ENCODE data around the gene PGAM5.
A peak's percentile ranks its signal among the peaks of the same experiment; 100 is the strongest.

PGAM5 gene

DNA sequence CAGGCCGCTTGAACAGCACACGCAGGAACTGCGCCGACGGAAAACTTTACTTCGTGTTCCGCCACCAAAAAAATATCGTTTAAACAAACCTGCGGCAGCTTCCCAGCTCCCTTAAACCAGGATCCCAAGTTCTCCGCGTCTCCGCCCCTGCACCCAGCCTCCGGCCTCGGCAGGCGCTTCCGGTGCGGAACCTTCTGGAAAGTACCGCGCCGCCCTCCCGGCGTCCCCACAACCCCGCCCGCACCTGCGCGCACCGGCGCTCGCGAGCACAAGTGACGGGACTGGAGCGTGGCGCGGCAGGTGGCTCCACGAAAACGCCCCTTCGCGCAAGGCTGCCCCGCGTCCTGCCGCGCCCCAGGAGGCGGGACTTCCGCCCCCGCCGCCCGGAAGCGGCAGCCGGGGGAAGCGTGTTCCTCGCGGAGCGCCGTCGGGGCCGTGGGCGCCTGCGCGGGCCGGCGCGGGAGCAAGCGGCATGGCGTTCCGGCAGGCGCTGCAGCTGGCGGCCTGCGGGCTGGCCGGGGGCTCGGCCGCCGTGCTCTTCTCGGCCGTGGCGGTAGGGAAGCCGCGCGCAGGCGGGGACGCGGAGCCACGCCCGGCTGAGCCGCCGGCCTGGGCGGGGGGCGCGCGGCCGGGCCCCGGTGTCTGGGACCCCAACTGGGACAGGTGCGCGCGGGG is at the start of gene PGAM5:
Gene PGAM5, plus strand, starts transcription at position 438 of the 675 bp plus-strand sequence. Its CDS starts 35 bp downstream, at position 473.
- peak; percentile 82 to 89 for DNase-seq (ENCODE audit: low read depth in 1 of 2, low spot score in 1 of 2)

DNA sequence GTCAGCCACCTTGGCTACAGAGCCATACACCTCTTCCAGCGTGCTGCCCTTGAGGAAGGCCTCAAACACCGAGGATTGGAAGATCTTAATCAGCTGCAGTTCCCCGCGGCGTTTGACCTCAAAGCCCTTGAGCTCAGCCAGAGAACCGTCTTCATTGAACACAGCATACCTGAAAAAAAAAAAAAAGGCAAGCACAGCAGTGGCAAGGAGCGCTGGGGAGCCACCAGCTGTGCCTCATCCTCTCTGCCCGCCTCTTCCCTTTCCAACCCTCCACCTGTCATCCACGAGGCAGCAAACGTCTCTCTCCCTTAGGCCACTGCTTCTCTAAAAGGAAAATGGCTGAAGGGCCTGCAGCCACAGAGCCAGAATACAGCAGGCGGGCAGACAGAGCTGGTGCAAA is 49.6 kb upstream of the PGAM5 start:
- DNase-seq (ENCODE audit: low read depth in 1 of 2, low spot score in 1 of 2): no peak

DNA sequence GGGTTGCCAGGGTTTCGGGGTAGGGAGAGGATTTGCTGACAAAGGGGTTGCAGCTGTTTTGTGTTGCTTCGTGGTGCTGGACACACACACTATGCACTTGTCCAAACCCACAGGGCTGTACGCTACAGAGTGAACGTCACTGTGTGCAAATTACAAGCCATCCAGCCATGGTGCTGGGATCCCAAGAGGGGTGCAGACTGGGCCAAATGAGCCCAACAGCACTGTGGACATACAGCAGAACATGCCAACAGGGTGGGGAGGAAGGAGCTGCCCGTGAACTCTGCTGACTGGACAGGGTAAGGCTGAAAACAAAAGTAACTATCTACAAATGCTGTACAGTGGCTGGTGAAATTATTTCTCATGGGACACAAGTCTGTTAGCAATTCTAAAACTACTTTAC is 48.7 kb upstream of the PGAM5 start:
- no peak for DNase-seq (ENCODE audit: low read depth in 1 of 2, low spot score in 1 of 2)

DNA sequence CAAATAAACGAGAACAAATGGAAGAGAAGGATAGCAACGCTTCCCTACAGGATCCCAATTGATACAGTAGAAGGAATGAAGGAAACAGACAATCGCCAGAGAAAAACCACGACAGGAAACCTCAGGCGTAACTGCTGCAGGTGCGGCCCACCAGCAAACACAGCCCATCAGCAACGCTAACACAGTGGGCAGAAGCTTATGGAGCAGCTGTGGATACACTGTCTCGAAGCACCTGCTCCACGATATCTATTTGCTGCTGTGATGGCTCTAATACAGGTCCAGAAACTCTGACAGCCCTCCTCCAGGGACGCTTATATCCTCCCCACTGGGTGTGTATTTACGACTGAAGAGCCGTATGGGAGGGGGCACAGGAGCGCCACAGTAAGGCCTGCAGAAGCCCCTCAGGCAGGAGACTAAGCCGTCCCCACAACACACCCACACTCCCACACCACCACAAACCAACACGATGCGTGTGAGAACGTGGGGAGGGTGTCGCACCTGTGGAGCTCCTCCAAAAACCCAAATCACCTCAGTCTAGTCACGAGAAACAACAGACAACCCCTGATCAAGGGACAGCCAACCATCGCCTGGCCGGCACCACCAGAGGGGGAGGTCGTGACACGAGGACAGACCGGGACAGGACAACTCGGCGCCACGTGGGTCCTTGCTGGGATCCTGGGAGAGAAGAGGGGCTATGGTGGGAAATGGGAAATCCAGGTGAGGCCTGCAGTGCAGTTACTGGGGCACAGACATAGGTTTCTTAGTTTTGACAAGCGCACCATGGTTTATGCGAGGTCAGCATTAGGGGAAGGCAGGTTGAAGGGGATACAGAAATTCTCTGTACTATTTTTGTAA is 47.5 kb upstream of the PGAM5 start:
- no peak for DNase-seq (ENCODE audit: low read depth in 1 of 2, low spot score in 1 of 2)

DNA sequence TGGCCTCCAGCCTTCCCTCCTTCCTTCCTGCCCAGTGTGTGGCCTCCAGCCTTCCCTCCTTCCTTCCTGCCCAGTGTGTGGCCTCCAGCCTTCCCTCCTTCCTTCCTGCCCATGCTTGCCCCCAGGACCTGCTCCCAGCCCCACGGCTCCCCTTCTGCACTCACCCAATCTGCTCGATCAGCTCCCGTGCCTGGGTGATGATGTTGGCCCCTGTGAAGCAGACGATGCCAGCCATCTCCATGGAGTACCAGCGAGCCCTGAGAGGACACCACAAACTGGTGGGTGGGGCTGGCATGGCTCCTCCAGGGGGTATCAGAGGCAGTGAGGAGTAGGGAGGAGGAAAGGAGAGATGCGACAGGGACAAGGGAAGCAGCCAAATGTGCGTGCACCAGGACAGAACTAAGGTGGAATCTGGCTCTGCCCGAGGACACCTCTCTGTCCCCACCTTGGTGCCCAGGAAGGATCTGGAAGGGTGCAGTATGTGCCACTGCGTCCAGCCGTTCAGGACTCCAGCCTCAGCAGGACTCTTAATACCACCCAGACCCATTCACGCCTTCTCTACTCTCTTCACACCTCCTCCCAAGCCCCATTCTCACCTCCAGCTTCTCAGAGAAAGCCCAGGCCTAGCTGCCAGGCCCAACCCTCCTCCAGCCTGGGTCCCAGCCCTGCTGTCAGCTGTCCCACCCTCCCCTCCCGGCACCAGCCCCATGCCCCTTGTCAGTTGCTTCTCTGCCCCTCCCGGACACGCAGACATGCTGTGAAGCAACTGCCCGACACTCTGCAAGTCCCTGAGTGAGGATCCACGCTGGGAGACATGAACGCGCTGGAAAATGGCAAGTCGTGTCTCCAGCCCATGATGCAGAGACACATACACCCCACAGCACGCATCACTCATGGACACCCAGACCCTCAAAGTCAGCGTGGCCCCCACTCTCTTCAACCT is 46.2 kb upstream of the PGAM5 start:
- no peak for DNase-seq (ENCODE audit: low read depth in 1 of 2, low spot score in 1 of 2)

DNA sequence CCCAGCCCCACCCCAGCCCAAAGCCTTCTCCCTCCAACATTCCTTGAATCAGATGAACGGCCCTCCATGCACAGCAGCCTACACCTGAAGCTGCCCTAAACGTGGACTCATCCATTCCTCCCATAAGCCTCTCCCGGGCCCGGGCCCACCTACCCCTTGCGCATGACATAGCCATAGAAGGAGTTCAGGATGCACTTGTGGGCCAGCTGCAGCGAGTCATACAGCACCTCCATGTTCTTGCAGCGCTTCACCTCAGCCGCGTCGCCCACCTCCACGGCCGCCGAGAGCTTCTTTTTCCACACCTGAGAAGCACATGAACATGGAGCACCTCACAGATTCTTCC is 45.5 kb upstream of the PGAM5 start:
- no peak for DNase-seq (ENCODE audit: low read depth in 1 of 2, low spot score in 1 of 2)

DNA sequence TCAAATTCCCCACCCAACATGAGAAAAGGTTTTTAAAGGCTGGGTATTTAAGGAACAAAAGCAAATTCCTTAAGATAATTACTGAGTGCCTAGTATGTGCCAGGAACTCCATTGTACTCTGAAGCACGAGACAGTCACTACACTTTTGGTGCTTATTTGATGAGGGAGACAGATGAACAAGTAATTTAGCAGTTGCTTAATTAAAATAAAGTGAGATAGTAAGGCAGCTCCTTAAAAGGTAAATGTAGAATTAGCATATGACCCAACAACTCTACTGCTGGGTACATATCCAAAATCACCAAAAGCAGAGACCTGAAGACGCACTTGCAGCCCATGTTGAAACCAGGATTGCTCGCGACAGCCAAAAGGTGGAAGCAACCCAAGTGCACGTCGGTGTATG is 44.8 kb upstream of the PGAM5 start:
- no peak for DNase-seq (ENCODE audit: low read depth in 1 of 2, low spot score in 1 of 2)

DNA sequence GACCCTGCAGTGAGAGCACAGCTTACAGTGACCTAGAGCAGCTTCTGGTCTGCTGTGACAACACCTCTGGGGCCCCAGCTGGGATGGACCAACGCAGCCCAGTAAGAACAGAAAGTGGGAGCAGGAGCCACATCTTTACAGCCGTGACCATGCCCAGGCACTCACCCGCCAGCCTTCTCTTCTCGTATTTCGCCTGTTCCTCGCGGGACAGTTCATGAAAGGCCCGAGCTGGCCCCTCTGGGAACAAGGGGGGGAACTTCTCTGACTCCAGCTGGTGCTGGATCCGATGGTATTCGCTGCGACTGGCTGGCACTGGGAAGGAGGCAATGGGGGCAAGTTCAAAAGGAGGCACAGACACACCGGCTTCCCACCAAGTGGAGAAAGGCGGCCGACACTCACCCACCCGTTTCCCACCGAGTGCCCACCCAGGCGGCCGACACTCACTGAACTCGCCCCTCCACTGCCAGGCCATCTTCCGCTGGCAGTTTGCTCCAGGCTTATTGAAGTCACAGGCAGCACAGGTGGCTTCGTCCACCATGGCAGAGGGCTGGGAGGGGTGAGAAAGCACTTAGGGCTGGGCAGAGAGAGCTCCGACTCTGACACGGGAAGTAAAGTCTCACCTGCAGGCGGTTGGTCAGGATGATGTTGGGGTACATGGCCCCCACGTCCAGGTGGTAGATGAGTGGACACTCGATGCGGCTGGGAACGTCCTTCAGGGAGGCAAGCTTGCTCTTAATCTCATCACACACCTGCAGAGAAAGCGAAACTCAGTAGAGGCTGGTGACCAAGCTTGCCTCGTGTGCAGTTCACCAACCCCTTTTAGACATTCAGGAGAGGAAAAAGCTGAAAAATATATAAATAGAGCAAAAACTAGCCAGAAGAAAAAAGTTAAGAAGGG is 42.2 kb upstream of the PGAM5 start:
- no peak for DNase-seq (ENCODE audit: low read depth in 1 of 2, low spot score in 1 of 2)

DNA sequence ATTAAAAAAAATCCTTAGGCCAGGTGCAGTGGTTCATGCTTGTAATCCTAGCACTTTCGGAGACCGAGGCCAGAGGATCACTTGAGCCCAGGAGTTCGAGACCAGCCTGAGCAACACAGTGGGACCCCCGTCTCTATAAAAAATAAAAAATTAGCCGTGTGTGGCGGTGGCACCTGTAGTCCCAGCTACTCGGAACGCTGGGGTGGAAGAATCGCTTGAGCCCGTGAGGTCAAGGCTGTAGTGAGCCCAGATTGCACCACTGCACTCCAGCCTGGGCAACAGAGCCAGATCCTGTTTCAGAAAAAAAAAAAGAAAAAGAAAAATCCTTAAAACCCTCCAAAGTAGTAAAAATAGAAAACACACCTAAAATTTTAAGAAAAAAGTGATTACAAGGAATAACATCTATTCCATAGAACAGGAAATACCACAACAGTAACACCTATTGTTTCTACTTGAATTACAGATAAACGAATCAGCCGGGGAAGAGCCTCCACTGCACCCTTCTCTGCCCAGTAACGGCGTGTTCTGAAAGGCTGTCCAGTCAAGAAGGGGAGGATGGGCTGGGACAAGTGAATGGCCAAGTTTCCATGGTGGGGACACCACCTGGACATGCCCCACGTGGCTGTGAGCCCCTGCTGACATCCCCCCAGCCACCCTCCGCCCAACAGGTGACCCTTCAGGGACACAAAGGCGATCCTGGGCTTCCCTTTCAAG is 41.3 kb upstream of the PGAM5 start:
- DNase-seq (ENCODE audit: low read depth in 1 of 2, low spot score in 1 of 2): no peak

DNA sequence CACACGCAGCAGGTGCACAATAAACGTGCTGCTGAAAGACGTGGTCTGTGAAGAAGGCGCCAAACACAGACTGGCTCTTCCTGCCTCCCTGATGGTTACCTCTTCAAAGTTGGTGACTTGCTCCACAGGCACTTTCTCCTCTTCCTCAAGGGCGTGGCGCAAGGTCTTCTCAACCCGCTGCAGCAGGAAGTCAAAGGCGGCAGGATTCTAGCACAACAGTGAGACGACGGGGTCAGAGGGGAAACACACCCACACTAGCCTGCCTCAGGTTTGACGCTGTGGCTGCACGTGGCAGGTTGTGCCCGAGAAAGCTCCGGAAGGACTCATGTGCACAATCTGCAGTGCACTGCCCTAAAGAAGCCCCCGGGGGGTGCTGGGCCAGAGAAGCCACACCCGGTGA is 38.5 kb upstream of the PGAM5 start:
- DNase-seq (ENCODE audit: low read depth in 1 of 2, low spot score in 1 of 2): no peak

DNA sequence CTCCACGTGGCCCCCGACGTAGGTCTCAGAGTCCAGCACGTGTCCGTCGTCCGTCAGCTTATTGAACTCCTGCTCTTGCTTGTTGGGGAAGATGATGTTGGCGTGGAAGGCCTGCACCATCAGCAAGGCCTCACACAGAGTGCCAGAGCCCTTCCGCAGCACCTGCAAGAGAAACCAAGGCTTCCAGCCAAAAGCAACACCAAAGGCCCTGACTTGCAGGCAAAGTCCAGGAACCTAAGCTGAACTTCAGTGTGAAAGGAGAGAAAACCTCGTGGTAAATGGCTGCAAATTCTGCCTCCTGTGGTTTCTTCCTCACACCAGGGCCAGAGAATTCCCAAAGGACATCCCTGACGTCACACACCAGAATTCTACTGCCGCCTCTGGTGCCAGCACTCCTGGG is 38.0 kb upstream of the PGAM5 start:
- no peak for DNase-seq (ENCODE audit: low read depth in 1 of 2, low spot score in 1 of 2)

DNA sequence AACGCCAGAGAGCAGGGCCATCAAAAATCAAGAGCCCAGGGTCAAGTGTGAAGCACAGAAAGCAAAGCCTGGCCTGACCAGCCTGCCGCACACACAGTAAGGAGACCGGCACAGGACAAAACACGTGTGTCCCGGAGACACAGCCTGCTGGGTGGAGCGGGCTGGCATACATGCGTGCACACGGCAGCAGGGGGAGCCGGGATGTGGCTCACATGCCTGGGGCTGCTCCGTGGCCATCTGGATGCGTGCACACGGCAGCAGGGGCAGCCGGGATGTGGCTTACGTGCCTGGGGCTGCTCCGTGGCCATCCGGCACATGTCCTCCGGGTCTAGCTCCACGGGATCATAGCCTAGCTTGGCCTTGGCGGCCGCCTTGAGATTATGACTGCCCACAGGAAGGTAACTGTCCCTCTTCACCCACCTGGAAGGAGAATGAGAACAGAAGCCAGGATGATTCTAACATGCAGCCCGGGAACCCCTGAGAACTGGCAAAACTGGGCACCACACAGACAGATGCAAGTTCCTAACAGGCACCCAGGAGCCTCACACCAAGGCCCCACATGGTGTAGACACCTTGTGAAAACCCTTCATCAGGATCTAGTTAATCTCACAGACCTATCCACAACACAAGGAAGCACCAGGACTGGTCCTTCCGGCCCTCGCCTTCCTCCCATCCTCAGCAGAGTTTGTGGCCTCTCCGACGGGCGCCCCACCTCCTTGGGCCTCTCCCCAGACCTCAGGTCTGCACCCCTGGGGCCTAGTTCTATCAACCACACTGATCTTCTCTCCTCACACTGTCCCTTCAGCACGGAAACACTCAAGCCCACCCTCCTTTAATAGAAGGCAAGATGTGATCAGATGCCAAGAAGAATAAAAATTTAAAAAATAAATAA is 37.1 kb upstream of the PGAM5 start:
- DNase-seq (ENCODE audit: low read depth in 1 of 2, low spot score in 1 of 2): no peak

DNA sequence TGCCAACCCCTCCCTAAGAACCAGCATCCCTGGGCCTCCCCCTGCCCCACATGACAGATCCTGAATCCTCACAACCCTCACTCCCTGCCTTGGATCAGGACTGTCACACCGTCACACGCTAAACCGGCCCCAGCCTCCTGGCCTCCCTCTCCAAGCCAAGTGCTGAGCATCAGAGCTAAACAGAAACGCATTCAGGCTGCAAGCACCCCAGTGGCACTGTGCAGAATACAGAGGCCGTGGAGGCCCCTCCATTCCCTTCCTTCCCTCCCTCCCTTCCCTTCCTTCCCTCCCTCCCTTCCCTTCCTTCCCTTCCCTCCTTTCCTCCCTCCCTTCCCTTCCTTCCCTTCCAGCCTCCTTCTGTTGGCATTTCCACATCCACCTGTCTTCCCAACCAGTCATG is 36.1 kb upstream of the PGAM5 start:
- no peak for DNase-seq (ENCODE audit: low read depth in 1 of 2, low spot score in 1 of 2)

DNA sequence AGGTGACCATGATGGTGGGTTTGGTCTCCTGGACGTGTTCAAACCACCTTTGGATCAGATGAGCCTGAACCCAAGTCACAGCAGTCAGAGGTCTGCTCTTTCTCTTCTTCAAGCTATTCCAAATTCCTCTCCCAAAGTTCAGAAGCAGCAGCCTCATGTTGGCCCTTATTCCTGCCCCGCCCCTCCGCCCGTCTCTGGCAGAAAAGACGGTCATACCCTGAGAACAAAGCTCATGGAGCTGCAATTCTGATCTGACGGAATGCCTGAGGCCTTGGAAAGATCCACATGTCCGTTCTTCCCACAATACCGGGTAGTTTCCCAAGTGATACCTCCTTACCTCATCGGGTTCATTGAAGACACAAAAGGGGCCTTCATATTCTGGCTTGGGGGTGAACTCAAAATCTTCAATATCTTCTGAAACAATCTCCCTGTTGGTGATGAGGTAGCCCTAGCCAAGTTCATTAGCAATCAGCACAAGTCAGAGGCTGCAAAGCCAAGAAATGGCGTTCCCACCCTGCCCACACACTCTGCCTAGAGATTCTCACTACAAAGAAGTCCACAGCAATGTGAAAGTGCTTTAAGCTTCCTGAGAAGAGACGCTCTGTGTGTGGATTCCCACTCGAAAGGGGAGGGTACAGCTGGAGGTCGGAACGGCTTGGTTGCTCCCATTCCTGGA is 34.7 kb upstream of the PGAM5 start:
- DNase-seq (ENCODE audit: low read depth in 1 of 2, low spot score in 1 of 2): no peak

DNA sequence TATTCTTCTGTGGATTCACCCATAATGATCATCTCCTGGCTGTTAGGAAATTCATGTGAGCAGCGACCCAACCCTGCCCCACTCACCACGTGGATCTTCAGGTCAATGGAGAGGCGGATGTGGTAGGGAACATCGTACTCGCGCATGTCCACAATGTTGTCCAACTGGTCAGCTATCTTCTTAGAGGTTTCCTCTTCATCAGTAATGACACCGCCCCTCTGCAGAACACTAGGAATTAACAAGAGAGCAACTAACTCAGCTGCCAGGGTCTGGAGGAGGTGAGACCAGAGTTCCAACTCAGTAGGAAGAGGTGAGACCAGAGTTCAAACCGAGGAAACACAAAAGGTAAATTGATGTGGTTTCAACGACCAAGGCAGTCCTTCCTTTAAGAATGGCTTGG is 33.1 kb upstream of the PGAM5 start:
- no peak for DNase-seq (ENCODE audit: low read depth in 1 of 2, low spot score in 1 of 2)

DNA sequence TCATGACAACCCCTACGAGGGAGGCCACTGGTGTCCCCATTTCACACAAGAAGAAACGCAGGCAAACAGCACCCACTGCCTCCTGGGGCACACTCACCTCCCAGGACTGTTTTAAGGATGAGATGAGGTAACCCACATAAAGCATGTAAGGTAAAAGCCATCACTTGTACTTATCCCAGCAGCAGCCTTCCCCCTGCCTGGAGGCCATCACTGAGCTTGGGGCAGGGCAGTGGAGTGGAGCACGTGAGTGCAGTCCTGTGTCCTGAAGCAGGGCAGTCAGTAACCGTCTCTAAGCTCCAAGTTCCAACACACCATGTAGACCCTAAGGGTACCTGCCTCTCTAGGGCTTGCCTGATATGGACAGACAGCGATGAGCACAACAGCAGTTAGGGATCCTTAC is 25.2 kb upstream of the PGAM5 start:
- no peak for DNase-seq (ENCODE audit: low read depth in 1 of 2, low spot score in 1 of 2)

DNA sequence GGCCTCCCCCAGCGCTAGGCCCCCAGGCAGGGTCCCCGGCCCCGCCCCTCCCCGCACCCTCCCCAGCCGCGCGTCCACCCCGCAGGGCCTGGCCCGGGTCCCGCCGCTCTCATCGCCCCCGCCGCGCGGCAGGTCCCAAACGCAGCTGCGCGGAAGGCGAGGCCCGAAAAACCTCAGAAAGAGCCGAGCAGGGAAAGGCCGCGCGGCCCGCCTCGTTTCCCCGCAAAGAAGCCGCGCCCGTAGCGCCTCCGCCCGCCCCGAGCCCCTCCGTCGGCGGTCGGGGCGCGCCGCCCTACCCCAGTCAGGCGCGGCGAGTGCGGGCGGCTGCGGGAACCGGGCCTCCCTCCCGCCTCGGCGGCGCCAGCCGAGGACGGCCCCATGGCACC is 23.8 kb upstream of the PGAM5 start:
- DNase-seq (ENCODE audit: low read depth in 1 of 2, low spot score in 1 of 2): no peak

All from stimulated activated CD4-positive, alpha-beta T cell treated with anti-CD3 and anti-CD28 coated beads, Interleukin-15, amount 100 ng/mL, for 1 hour (primary cell).